GM21526 (cell line): ENCODE results near the gene TBX2.
"Not testable (repeated sequence)": the region's sequence is repeated elsewhere in the genome, so short reads cannot be mapped to it uniquely, and the experiment has no call there.

Experiments used
- ATAC-seq: cut with Tn5 transposase; IDR thresholded peaks from one replicate; pipeline ENCODE4 v1.9.1; 2021; ENCODE audit warnings: moderate library complexity; ENCODE audit not compliant: unreplicated experiment, low FRiP score

The TBX2 gene

GRCh38 chr17:61425682-61426481 is 26.2 kb downstream of the TBX2 start:
- no peak for ATAC-seq

- ATAC-seq = no peak
Observed at GRCh38 chr17:61426482-61427304, 27.1 kb downstream of the TBX2 start.

- ATAC-seq = no peak
Observed at GRCh38 chr17:61427567-61427966, 27.9 kb downstream of the TBX2 start.

- no peak for ATAC-seq
Observed at GRCh38 chr17:61429274-61429673, 29.6 kb downstream of the TBX2 start.

GRCh38 chr17:61429831-61430230 is 30.2 kb downstream of the TBX2 start:
- ATAC-seq = not testable (repeated sequence)

- no peak for ATAC-seq
Observed at GRCh38 chr17:61431594-61432311, 32.1 kb downstream of the TBX2 start.

GRCh38 chr17:61436273-61436672 is 36.6 kb downstream of the TBX2 start:
- no peak for ATAC-seq

GRCh38 chr17:61436995-61437704 is 37.5 kb downstream of the TBX2 start:
- ATAC-seq = no peak

GRCh38 chr17:61440697-61441096 is 41.1 kb downstream of the TBX2 start:
- ATAC-seq = no peak

- ATAC-seq = not testable (repeated sequence)
Observed at GRCh38 chr17:61441507-61441906, 41.9 kb downstream of the TBX2 start.

GRCh38 chr17:61442136-61442775 is 42.6 kb downstream of the TBX2 start:
- no peak for ATAC-seq

- no peak for ATAC-seq
Observed at GRCh38 chr17:61442878-61443474, 43.3 kb downstream of the TBX2 start.

GRCh38 chr17:61443475-61443882 is 43.8 kb downstream of the TBX2 start:
- no peak for ATAC-seq

GRCh38 chr17:61444075-61444474 is 44.4 kb downstream of the TBX2 start:
- ATAC-seq = no peak

GRCh38 chr17:61444831-61445230 is 45.2 kb downstream of the TBX2 start:
- no peak for ATAC-seq

GRCh38 chr17:61447358-61447757 is 47.7 kb downstream of the TBX2 start:
- ATAC-seq = no peak

- no peak for ATAC-seq
Observed at GRCh38 chr17:61448042-61448441, 48.4 kb downstream of the TBX2 start.

GRCh38 chr17:61449140-61449539 is 49.5 kb downstream of the TBX2 start:
- ATAC-seq = not testable (repeated sequence)
